Nephron progenitor cell (in vitro differentiated cells): Measurements from ENCODE around the gene CELF4.

Experiments
- DNase-seq: peaks from one replicate; pipeline ENCODE4 v3.0.0; 2021
- H3K27ac Mint-ChIP-seq: 2 replicates; pipeline ENCODE4 v1.8.0; 2021; ENCODE audit warnings: mild to moderate bottlenecking, moderate library complexity, mixed read lengths
- H3K27me3 Mint-ChIP-seq: 2 replicates; pipeline ENCODE4 v1.8.0; 2021; ENCODE audit warnings: mild to moderate bottlenecking, low read depth, mixed read lengths; ENCODE audit not compliant: poor library complexity
- H3K36me3 Mint-ChIP-seq: 2 replicates; pipeline ENCODE4 v1.8.0; 2021; ENCODE audit warnings: low read depth, mixed read lengths
- H3K4me1 Mint-ChIP-seq: 2 replicates; pipeline ENCODE4 v1.8.0; 2021; ENCODE audit warnings: mixed read lengths
- H3K4me3 Mint-ChIP-seq: 2 replicates; pipeline ENCODE4 v1.8.0; 2021; ENCODE audit warnings: mild to moderate bottlenecking, moderate library complexity, mixed read lengths
- H3K9me3 Mint-ChIP-seq: 2 replicates; pipeline ENCODE4 v1.8.0; 2021; ENCODE audit warnings: mild to moderate bottlenecking, moderate library complexity, mixed read lengths
- CTCF ChIP-seq: fragments of 200-600 bp; sonication (generic); IDR thresholded peaks from 2 replicates; pipeline ENCODE4 v1.5.0; 2021; ENCODE audit warnings: antibody characterized with exemption

Gene CELF4

GRCh38 chr18:37502036-37502435, 63.6 kb downstream of the CELF4 start:
- Mint-ChIP-seq H3K36me3 (no peaks in the 10 kb centered on the region), H3K27ac (no peak overlapping the region), H3K4me3 (no peak overlapping the region), H3K27me3 (peaks cover 18% of the 10 kb centered on the region), H3K4me1 (peaks cover 21% of the 10 kb centered on the region), H3K9me3 (no peaks in the 10 kb centered on the region)
- DNase-seq: no peak
- no peak for TF ChIP-seq CTCF

DNA sequence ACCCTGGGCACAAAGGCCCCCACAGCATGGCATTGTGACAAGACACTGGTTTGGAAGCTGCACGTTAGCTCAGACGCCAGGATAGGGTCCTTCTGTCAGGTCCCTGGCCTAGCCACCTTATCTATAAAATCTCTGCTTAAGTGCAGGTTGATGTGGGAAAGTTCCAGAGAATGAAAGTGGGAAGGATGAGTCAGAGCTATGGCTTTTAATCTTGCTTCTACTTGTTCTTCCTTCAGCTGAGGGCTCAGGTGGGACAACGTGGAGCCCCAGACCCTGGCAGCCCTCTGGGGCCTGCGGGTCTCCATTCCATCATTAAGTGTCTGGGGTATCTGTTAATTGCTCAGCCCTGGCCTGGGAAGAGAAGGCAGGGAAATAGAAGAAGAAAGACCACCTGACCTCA, 64.5 kb downstream of the CELF4 start:
- H3K36me3 Mint-ChIP-seq: no peaks in the 10 kb centered on the region

GRCh38 chr18:37499913-37500312, 65.7 kb downstream of the CELF4 start:
- H3K27me3 Mint-ChIP-seq: peaks cover 16% of the 10 kb centered on the region
- peaks cover 37% of the 10 kb centered on the region for H3K4me1 Mint-ChIP-seq
- H3K27ac Mint-ChIP-seq: no peak overlapping the region
- no peaks in the 10 kb centered on the region for H3K9me3 Mint-ChIP-seq
- no peak for TF ChIP-seq CTCF
- no peak for DNase-seq
- no peaks in the 10 kb centered on the region for H3K36me3 Mint-ChIP-seq
- no peak overlapping the region for H3K4me3 Mint-ChIP-seq

More for the DNA sequence above, 64.5 kb downstream of the CELF4 start:
- Mint-ChIP-seq H3K27me3 (peaks cover 16% of the 10 kb centered on the region), H3K4me3 (no peak overlapping the region), H3K9me3 (no peaks in the 10 kb centered on the region), H3K4me1 (peaks cover 25% of the 10 kb centered on the region), H3K27ac (no peak overlapping the region)
- TF ChIP-seq CTCF: no peak
- DNase-seq: no peak

- TF ChIP-seq CTCF: no peak
- DNase-seq: no peak
- Mint-ChIP-seq H3K4me3 (no peak overlapping the region), H3K9me3 (no peaks in the 10 kb centered on the region), H3K4me1 (peaks cover 31% of the 10 kb centered on the region), H3K36me3 (no peaks in the 10 kb centered on the region), H3K27ac (no peak overlapping the region), H3K27me3 (peaks cover 16% of the 10 kb centered on the region)
Measured at GRCh38 chr18:37499044-37499443, 66.6 kb downstream of the CELF4 start.

- peaks cover 16% of the 10 kb centered on the region for H3K27me3 Mint-ChIP-seq
- H3K9me3 Mint-ChIP-seq: no peaks in the 10 kb centered on the region
- no peak overlapping the region for H3K27ac Mint-ChIP-seq
- DNase-seq: no peak
- no peak overlapping the region for H3K4me3 Mint-ChIP-seq
- no peak for TF ChIP-seq CTCF
- H3K4me1 Mint-ChIP-seq: peaks cover 35% of the 10 kb centered on the region
- no peaks in the 10 kb centered on the region for H3K36me3 Mint-ChIP-seq
Measured at GRCh38 chr18:37497853-37498518, 67.6 kb downstream of the CELF4 start.

GRCh38 chr18:37496568-37496967, 69.0 kb downstream of the CELF4 start:
- no peak for TF ChIP-seq CTCF

More at GRCh38 chr18:37496568-37496967, 69.0 kb downstream of the CELF4 start:
- no peaks in the 10 kb centered on the region for H3K36me3 Mint-ChIP-seq
- no peak for DNase-seq
- H3K4me1 Mint-ChIP-seq: peaks cover 35% of the 10 kb centered on the region
- peaks cover 17% of the 10 kb centered on the region for H3K27me3 Mint-ChIP-seq
- H3K4me3 Mint-ChIP-seq: no peak overlapping the region
- no peaks in the 10 kb centered on the region for H3K9me3 Mint-ChIP-seq
- H3K27ac Mint-ChIP-seq: no peak overlapping the region
